Activated B cell treated with CpG ODN at 0.5 μM for 24 hours (primary cell): ENCODE data around the gene METTL23. TPM values are rescaled to one million over a fixed set of nuclear protein-coding genes. Genes with fewer than 3 reads are reported as not detected.

Experiments
- ATAC-seq: fragments of 200-7000 bp; cut with Tn5 transposase; one replicate; pipeline ENCODE4 v1.10.0; 2021; ENCODE audit warnings: low read depth, mild to moderate bottlenecking, moderate library complexity
- CTCF ChIA-PET: fragments of 350-600 bp; sonication (Branson Sonifier 250); formaldehyde crosslinking; loops from one replicate; lab custom pipeline; 2021; ENCODE audit warnings: antibody characterized with exemption; lab: Charles Lee
- POLR2A ChIA-PET: fragments of 350-600 bp; sonication (Branson Sonifier 250); formaldehyde crosslinking; loops from one replicate; lab custom pipeline; 2021; ENCODE audit warnings: antibody characterized with exemption; lab: Charles Lee
- DNase-seq: peaks from one replicate; pipeline ENCODE4 v3.0.0; 2022
- H3K27ac Mint-ChIP-seq: one replicate; pipeline ENCODE4 v1.8.0; 2020; ENCODE audit warnings: mixed read lengths
- H3K27me3 Mint-ChIP-seq: one replicate; pipeline ENCODE4 v1.8.0; 2021; ENCODE audit warnings: mixed read lengths
- H3K36me3 Mint-ChIP-seq: one replicate; pipeline ENCODE4 v1.8.0; 2021; ENCODE audit warnings: low read depth, mixed read lengths
- H3K4me1 Mint-ChIP-seq: one replicate; pipeline ENCODE4 v1.8.0; 2021; ENCODE audit warnings: mixed read lengths
- H3K4me3 Mint-ChIP-seq: one replicate; pipeline ENCODE4 v1.8.0; 2020; ENCODE audit warnings: mild to moderate bottlenecking, mixed read lengths
- H3K9me3 Mint-ChIP-seq: one replicate; pipeline ENCODE4 v1.8.0; 2020; ENCODE audit warnings: mixed read lengths
- intact Hi-C: fragments of 100-400 bp; cut with micrococcal nuclease; formaldehyde crosslinking; loops from one replicate; pipeline ENCODE4 v1.15.1; 2024
- total RNA-seq: library from RNA; stranded (reverse); gene quantifications from 2 replicates; pipeline ENCODE4 v1.2.3, GENCODE V29; 2022
- TF ChIP-seq, protein P1 (sequence below): fragments of 200-600 bp; IDR thresholded peaks from one replicate; pipeline ENCODE4 v1.8.0; 2022; ENCODE audit warnings: antibody characterized with exemption, mild to moderate bottlenecking

METTL23 gene, protein sequence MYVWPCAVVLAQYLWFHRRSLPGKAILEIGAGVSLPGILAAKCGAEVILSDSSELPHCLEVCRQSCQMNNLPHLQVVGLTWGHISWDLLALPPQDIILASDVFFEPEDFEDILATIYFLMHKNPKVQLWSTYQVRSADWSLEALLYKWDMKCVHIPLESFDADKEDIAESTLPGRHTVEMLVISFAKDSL
- total RNA-seq = 52.3 and 56.0 TPM in 2 replicates

DNA sequence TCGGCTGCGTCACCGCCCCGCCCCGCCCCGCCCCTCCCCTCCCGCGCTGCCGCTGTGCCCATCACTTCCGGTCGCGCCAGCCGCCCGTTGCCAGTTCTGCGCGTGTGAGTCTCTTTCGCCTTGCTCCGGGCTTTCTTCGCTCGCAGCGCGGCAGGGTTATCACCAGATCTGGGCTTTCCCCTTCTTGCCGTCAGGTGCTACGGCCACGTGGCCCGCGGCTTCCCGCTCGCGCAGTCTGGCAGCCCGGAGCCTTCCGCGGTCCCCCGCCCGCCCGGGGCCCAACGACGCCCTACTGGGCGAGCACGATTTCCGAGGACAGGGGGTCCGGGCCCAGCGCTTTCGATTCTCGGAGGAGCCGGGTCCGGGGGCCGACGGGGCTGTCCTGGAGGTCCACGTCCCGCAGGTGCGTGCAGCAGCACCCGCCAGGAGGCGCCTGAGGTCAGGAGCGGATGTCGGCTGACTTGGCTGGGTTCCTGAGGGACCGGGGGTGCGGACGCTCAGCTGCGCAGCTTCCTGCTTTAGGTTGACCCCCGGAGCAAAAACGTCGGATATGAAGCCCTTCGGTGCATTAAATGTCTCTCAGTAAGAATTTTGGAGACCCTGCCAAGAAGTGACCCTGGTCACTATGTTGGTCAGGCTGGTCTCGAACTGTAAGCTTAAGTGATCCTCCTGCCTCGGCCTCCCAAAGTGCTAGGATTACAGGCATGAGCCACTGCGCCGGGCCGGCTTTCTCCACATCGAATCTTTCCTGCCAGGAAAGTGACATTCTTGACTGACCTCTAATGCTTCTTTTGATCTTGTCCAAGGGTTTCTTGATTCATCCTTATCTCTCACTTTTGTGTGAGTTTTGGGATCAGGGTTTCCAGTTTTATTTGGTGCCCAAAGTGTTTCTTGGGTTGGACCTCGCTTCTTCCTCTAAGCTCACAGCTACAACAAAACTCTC, at the start of gene METTL23:
Gene METTL23 (plus strand): TSS at position 64 of the 943 bp plus-strand sequence. CDS start 2,872 bp downstream, outside the sequence.
- Mint-ChIP-seq H3K27ac (peak within 1 kb of the TSS; percentile 95), H3K4me1 (peaks cover 56% of the 10 kb centered on the region), H3K36me3 (peaks cover 68% of the 10 kb centered on the region), H3K27me3 (no peaks in the 10 kb centered on the region), H3K4me3 (peak within 1 kb of the TSS; percentile 96), H3K9me3 (no peaks in the 10 kb centered on the region)
- ChIA-PET POLR2A (interaction anchor here (0.6 to 6.0 kb wide), 20 partner anchors 10 to 831 kb away, joined by 3 to 218 read pairs (median 4); partner anchors contain the start of genes MFSD11, SEC14L1, SRSF2 and TRIM65), CTCF (interaction anchor here (0.9 to 1.6 kb wide), 5 partner anchors 8 to 47 kb away, joined by 3 to 4 read pairs (median 3); partner anchors contain the start of gene MFSD11)
- peak; percentile 60 for ATAC-seq
- intact Hi-C loops = loop anchor here (1.0 to 10.0 kb wide), 10 partner anchors 10 to 1232 kb away; partner anchors contain the start of genes PRPSAP1, SEC14L1, SRSF2 and TNRC6C
- TF ChIP-seq, protein P1, sequence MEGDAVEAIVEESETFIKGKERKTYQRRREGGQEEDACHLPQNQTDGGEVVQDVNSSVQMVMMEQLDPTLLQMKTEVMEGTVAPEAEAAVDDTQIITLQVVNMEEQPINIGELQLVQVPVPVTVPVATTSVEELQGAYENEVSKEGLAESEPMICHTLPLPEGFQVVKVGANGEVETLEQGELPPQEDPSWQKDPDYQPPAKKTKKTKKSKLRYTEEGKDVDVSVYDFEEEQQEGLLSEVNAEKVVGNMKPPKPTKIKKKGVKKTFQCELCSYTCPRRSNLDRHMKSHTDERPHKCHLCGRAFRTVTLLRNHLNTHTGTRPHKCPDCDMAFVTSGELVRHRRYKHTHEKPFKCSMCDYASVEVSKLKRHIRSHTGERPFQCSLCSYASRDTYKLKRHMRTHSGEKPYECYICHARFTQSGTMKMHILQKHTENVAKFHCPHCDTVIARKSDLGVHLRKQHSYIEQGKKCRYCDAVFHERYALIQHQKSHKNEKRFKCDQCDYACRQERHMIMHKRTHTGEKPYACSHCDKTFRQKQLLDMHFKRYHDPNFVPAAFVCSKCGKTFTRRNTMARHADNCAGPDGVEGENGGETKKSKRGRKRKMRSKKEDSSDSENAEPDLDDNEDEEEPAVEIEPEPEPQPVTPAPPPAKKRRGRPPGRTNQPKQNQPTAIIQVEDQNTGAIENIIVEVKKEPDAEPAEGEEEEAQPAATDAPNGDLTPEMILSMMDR = peak; percentile 19
- peak; percentile 84 for DNase-seq

DNA sequence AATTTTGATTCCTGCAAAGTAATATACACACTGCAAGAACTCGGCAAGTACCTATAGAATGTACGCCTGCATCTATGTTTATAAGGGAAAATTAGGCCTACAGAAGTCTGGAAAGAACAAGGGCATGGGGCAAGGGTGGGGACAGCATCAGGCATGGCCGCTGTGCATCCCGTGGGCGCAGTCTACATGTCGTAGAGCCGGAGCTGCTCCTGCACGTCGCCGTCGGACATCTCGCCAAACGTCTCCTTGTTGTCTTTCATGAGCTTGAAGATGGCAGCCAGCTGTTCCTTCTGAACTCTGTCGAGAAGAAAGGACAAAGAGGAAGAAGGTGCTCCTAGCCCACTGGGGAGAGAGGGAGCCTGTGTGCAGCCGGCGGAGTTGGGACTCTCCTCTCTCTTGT, 49.2 kb upstream of the METTL23 start:
- H3K4me3 Mint-ChIP-seq = no peak overlapping the region
- TF ChIP-seq, protein P1 = no peak
- intact Hi-C loops = no loop called here
- DNase-seq (no peak), ATAC-seq (no peak)
- H3K36me3 Mint-ChIP-seq = peaks cover 2% of the 10 kb centered on the region
- no peak overlapping the region for H3K27ac Mint-ChIP-seq
- H3K4me1 Mint-ChIP-seq = peaks cover 3% of the 10 kb centered on the region
- no peaks in the 10 kb centered on the region for H3K27me3 Mint-ChIP-seq
- CTCF ChIA-PET = interaction anchor here (1.4 kb wide), 1 partner anchor 12 kb away, joined by 3 read pairs; no protein-coding TSS in a partner anchor
- H3K9me3 Mint-ChIP-seq = no peaks in the 10 kb centered on the region
- POLR2A ChIA-PET = no interaction called here

DNA sequence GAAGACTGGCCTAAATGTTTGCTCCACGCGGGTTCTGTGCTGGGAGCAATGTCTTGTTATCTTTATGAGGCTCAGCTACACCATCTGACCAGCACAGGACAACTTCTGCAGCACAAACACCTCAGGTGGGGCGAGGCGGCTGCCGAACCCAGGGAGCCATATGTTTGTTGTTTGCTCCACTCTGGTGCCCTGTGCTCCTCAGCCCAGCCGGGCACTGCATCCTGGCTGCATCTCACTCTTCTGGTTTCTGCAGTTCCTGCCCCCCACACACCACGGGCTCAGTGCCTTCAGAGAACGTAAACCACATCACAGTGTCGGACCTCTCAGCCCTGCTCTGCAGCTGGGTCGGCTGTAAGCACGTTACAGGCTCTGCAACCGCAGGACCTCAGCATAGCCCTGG, 48.3 kb upstream of the METTL23 start:
- intact Hi-C loops = no loop called here
- DNase-seq = no peak
- peaks cover 2% of the 10 kb centered on the region for H3K36me3 Mint-ChIP-seq
- no peak for ATAC-seq
- TF ChIP-seq, protein P1 = no peak
- no peaks in the 10 kb centered on the region for H3K4me1 Mint-ChIP-seq
- ChIA-PET CTCF (no interaction called here), POLR2A (no interaction called here)
- H3K27me3 Mint-ChIP-seq = no peaks in the 10 kb centered on the region
- H3K9me3 Mint-ChIP-seq = no peaks in the 10 kb centered on the region
- H3K4me3 Mint-ChIP-seq = no peak overlapping the region
- no peak overlapping the region for H3K27ac Mint-ChIP-seq

DNA sequence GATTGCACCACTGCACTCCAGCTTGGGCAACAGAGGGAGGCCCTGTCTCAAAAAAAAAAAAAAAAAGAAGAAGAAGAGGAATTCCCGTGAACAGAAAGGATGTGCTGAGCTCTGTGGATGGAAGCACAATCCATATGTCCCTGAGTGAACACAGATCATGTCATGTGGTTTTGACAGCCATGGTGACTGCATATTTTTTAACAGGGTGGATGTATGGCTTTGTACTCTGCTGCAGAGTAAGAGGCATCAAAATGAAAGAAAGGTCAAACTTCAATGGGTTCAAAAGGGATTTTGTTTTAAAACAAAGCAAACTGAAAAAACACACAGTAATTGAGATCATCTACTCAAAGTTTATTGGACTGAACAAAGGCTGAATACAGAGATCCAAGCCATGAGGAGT, 47.4 kb upstream of the METTL23 start:
- POLR2A ChIA-PET = interaction anchor here (0.7 kb wide), 1 partner anchor 190 kb away, joined by 4 read pairs; no protein-coding TSS in a partner anchor
- intact Hi-C loops = no loop called here
- CTCF ChIA-PET = no interaction called here

More for the DNA sequence above, 47.4 kb upstream of the METTL23 start:
- Mint-ChIP-seq H3K4me3 (no peak overlapping the region), H3K27me3 (no peaks in the 10 kb centered on the region), H3K27ac (no peak overlapping the region), H3K9me3 (no peaks in the 10 kb centered on the region), H3K4me1 (no peaks in the 10 kb centered on the region), H3K36me3 (peaks cover 2% of the 10 kb centered on the region)
- ATAC-seq = no peak
- DNase-seq = no peak
- TF ChIP-seq, protein P1 = no peak
